ENCODE measurements around the gene SRPK1.
A peak's percentile ranks its signal among the peaks of the same experiment; 100 is the strongest.
"Not testable (repeated sequence)": the region's sequence is repeated elsewhere in the genome, so short reads cannot be mapped to it uniquely, and the experiment has no call there.

SRPK1 gene

GRCh38 chr6:35920793-35921732 lies at the start of gene SRPK1:
TSS of gene SRPK1 (minus strand) at chr6:35921098. CDS start at chr6:35921056, 42 bp downstream.
- peak; percentile 89 for DNase-seq

GRCh38 chr6:35970181-35970580 lies 49.3 kb upstream of the SRPK1 start:
- DNase-seq, result no peak

DNA sequence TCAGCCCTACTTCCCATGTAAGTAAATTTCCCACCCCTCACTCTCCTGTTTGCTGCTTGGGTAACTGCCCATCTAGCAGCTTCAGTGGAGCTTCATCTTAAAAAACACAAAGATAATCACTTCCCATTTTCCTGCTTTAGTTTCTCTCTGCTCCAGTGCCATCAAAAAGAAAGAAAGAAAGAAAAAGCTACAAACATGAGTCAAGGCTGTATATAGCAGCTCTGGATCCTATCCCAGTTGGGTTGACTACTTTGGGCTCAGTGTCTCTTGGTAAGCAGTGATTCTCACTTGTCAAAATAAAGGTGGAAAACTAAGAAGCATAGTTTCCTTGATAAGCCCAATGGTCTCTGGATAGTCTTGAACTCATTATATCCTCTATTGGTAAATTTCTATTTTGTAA lies 48.7 kb upstream of the SRPK1 start:
- DNase-seq, result no peak

DNA sequence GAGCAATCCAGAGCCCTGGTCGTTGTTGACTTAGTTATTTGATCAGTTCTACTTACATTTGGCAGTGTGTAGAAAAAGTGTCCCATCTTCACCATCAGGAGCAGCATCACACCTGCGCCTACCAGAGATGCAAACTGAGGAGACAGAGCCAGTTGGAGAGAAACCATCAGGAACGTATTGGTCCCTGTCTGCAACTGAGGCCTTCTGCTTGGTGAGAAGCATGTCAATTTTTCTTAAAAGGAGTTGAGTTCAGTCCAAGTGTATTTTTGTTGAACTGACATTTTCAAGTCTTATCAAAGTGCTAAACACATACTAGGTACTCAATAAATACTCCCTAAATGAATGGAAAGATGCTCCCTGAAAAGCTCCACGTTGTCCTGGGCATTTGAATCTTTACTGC lies 47.9 kb upstream of the SRPK1 start:
- DNase-seq, result no peak

DNA sequence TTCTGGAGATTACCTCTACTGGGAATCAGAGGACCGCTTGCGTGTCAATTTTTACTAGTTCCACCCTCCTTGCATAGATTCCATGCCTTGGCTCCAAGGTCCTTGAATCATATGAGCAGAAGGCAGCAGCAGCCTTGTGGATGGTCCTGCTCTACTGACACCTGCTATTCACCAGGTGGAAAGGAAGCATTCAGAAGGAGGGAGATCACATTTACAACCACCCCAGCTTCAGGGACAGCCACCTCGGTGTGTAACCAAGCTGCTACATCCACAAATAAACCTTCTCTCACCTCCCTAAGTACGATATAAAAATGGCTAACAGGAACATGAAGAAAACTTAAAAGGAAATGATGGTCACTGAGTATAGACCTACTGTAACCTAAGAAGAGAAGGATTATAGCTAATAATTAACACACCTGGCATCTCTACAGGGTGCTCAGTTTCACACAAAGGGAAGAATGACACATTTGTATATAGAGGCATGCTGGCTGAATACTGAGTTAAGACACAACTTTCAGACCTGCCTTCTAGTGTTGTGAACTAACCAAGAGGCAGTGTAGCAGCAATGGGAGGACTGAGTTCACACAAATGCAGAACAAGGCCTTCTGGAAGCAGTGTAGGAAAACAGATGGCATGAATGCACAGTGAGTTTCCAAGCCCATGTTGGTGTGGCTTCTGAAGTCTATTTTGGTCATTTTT lies 46.3 kb upstream of the SRPK1 start:
- no peak for DNase-seq

DNA sequence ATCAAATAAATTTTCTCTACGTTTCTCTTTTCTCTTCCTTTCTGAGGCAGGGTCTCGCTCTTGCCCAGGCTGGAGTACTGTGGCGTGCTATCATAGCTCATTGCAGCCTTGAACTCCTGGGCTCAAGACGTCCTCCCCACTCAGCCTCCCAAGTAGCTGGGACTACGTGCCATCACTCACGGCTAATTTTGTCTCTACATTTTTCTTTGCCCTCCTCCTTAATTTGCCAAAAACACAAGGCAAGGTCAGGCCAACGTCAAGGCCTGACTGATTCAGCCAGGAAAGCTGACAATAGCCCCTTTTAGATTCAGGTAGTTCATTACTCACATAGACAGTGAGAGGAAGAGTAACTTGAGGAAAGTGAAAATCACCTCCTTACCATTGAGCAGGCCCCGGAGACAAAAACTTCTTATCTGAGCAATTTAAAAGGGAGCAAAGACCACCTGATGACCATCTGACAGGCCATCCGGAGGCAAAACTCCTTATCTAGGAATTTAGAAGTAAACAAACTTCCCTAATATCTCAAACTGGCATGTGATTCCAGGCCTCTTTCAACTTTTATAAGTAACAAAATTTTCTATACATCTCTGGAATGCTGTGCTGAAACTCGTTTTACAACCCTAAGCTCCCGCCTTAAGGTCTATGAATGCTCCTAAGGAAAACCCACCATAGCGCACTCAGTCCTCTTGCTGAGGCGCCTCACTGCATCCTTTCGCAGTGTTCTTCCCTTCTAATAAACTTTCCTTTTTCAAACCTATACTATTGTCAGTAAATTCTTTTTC lies 42.1 kb upstream of the SRPK1 start:
- DNase-seq, result no peak

DNA sequence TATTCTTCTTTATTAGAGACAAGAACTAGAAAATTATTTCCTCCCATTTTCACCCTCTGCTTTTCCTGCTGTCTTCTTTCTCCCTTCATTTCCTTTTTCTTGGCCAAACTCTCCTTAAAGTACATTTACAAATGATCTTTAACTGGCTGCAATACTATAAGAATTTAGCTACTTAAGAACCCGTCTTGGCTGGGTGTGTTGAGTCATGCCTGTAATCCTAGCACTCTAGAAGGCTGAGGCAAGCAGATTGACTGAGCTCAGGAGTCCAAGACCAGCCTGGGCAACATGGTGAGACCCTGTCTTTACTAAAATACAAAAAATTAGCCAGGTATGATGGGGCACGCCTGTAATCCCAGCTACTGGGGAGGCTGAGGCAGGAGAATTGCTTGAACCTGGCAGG lies 39.3 kb upstream of the SRPK1 start:
- no peak for DNase-seq

DNA sequence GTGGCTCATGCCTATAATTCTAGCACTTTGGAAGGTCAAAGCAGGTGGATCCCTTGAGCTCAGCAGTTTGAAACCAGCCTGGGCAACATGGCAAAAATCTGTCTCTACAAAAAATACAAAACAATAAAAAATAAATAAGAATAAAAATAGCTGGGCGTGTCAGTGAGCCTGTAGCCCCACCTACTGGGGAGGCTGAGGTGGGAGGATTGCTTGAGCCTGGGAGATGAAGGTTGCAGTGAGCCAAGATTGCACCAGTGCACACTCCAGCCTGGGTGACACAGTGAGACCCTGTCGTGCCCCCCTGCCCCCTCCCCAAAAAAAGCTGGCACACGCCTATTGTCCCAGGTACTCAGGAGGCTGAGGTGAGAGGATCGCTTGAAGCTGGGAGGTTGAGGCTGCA lies 35.1 kb upstream of the SRPK1 start:
- peak; percentile 6 for DNase-seq

GRCh38 chr6:35955521-35955920 lies 34.6 kb upstream of the SRPK1 start:
- no peak for DNase-seq

DNA sequence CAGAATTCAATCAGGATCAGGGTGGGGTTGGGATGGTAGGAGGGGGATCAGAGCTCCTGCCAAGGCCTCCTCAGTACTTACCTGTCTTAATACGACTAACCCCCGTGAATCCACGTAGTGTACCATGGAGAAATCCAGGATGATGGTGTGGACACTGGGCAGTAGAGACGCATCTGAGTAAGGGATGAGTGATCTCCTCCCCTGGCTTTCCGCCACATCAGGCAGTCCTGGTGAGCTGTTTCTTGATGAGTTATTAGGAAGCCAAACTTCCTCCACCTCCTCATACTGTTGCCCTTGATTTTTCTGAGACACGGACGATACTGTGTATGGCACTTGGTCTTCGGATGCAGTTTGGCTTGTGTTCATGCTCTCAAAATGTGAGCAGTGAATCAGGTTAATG lies 34.2 kb upstream of the SRPK1 start:
- no peak for DNase-seq

GRCh38 chr6:35954333-35954732 lies 33.4 kb upstream of the SRPK1 start:
- DNase-seq, result no peak

DNA sequence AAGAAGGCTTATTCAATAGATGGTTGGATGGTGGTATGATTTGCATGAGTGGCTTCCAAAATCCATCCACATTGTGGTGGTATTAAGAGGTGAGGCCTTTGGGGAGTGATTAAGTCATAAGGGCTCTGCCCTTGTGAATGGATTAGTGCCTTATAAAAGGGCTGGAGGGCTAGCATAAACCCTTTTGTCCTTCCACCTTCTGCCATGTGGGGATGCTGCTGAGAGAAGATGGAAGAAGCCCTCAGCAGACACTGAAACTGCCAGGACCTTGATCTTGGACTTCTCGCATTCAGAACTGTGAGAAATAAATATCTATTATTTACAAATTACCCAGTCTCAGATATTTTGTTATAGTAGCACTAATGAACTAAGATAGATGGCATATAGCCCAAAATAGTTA lies 27.8 kb upstream of the SRPK1 start:
- no peak for DNase-seq

GRCh38 chr6:35945650-35946025 lies 24.7 kb upstream of the SRPK1 start:
- DNase-seq, result no peak

DNA sequence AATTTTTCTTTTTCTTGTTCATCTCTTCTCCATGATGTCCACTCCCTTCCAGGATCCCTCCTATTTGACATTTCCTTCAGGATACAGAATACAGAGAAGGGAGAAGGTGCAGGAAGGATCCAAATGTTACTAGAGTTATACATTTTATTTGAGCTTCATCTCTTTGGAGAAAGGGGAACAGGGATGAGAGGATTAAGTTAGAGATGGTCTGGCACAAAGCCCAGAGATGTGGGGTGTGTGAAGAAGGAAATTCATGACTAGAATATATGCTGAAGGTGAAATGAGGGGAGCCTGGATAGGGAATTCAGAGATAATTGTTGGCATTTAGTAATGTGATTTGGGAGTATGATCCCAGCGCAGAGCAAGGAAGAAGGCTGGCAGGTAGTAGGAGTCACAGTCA lies 22.5 kb upstream of the SRPK1 start:
- no peak for DNase-seq

DNA sequence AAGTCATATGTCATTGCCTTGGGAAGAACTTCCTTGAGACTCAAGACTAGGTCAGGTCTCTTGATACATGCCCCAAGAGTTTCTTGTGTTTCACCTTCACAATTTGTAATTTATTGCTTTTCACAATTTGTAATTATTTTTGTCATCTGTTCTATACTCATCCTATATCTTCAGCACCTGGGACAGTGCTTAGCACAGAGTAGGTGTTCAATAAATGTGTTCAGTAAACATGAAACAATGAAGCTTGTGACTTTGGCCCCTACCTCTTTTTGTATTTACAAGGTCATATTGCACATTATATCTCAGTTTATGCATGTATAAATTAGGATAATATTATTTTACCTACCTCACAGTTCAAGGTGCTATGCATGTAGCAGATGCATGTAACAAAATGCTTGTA lies 21.5 kb upstream of the SRPK1 start:
- no peak for DNase-seq

GRCh38 chr6:35941170-35941569 lies 20.3 kb upstream of the SRPK1 start:
- not testable (repeated sequence) for DNase-seq

- DNase-seq, result not testable (repeated sequence)
Observed at GRCh38 chr6:35940014-35940413, 19.1 kb upstream of the SRPK1 start.

GRCh38 chr6:35939259-35939658 lies 18.4 kb upstream of the SRPK1 start:
- DNase-seq, result not testable (repeated sequence)

- no peak for DNase-seq
Observed at GRCh38 chr6:35936681-35937359, 15.9 kb upstream of the SRPK1 start.

- no peak for DNase-seq
Observed at GRCh38 chr6:35935469-35935868, 14.6 kb upstream of the SRPK1 start.

DNA sequence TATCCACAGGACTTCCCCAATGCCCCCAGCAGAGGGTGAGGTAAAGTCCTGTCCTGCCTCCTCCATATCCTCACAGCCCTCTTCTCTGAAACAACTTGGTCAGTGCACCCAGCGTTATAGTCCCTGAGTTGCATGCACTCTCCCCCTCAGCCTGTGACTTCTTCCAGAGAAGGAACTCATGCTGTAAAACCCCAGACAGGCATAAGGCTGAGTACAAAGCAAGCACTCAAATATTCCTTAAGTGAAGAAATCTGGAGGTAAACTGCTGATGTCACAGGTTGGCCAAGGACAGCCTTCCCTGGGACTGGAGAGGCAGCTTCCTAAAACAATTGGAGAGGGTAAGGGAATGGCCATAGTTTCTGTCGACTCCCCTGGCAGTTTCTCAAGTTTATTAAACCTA lies 12.9 kb upstream of the SRPK1 start:
- no peak for DNase-seq

DNA sequence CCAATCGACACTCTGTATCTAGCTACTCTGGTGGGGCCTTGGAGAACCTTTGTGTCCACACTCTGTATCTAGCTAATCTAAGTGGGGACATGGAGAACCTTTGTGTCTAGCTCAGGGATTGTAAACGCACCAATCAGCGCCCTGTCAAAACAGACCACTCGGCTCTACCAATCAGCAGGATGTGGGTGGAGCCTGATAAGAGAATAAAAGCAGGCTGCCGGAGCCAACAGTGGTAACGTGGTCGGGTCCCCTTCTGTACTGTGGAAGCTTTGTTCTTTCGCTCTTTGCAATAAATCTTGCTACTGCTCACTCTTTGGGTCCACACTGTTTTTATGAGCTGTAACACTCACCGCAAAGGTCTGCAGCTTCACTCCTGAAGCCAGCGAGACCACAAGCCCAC lies 11.0 kb upstream of the SRPK1 start:
- not testable (repeated sequence) for DNase-seq

- DNase-seq, result no peak
Observed at GRCh38 chr6:35931120-35931561, 10.2 kb upstream of the SRPK1 start.

Data from activated naive CD4-positive, alpha-beta T cell treated with Interleukin-2 at 50 U/mL for 16 hours (primary cell).